GM23338 (cell line): ENCODE results near the gene RFX3.

Experiments used
- CREB1 ChIP-seq: fragments of 250-450 bp; sonication (Bioruptor Pico); IDR thresholded peaks from 2 replicates; pipeline ENCODE4 v1.5.0; 2020; ENCODE audit warnings: low read depth, mild to moderate bottlenecking, moderate library complexity
- EZH2phosphoT487 ChIP-seq: fragments of 200-600 bp; sonication (generic); IDR thresholded peaks from one replicate; pipeline ENCODE4 v1.8.1; 2018; ENCODE audit warnings: antibody characterized with exemption; ENCODE audit not compliant: unreplicated experiment
- JUNB ChIP-seq: IDR thresholded peaks from one replicate; pipeline ENCODE4 v1.6.1; 2016; ENCODE audit warnings: antibody characterized with exemption; ENCODE audit not compliant: unreplicated experiment
- NANOG ChIP-seq: IDR thresholded peaks from 2 replicates; pipeline ENCODE4 v1.6.1; 2016; ENCODE audit warnings: antibody characterized with exemption, borderline replicate concordance
- POLR2AphosphoS5 ChIP-seq: IDR thresholded peaks from 2 replicates; pipeline ENCODE4 v1.6.1; 2016; ENCODE audit warnings: antibody characterized with exemption, low read depth
- TF ChIP-seq, protein P1 (sequence below), 2 experiments: fragments of 200-600 bp in 1 of 2; sonication (generic) in 1 of 2; conservative IDR thresholded peaks; 2 replicates each; pipeline versions ENCODE4 v1.5.1 to v1.6.1; 2016 to 2017; ENCODE audit warnings: antibody characterized with exemption in 2 of 2, low read depth in 2 of 2, mild to moderate bottlenecking in 2 of 2, moderate library complexity in 1 of 2
- TF ChIP-seq, protein P2 (sequence below): IDR thresholded peaks from one replicate; pipeline ENCODE4 v1.6.1; 2018; ENCODE audit warnings: antibody characterized with exemption; ENCODE audit not compliant: unreplicated experiment

GRCh38 chr9:3370715-3371114 lies 155.1 kb downstream of the RFX3 start:
- no peak for TF ChIP-seq EZH2phosphoT487
- TF ChIP-seq, protein P1, sequence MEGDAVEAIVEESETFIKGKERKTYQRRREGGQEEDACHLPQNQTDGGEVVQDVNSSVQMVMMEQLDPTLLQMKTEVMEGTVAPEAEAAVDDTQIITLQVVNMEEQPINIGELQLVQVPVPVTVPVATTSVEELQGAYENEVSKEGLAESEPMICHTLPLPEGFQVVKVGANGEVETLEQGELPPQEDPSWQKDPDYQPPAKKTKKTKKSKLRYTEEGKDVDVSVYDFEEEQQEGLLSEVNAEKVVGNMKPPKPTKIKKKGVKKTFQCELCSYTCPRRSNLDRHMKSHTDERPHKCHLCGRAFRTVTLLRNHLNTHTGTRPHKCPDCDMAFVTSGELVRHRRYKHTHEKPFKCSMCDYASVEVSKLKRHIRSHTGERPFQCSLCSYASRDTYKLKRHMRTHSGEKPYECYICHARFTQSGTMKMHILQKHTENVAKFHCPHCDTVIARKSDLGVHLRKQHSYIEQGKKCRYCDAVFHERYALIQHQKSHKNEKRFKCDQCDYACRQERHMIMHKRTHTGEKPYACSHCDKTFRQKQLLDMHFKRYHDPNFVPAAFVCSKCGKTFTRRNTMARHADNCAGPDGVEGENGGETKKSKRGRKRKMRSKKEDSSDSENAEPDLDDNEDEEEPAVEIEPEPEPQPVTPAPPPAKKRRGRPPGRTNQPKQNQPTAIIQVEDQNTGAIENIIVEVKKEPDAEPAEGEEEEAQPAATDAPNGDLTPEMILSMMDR (conservative IDR thresholded peaks at IDR 0.05; ENCODE audit: low read depth in 2 of 2), result no peak
- TF ChIP-seq POLR2AphosphoS5, result no peak
- TF ChIP-seq NANOG, result no peak
- no peak for TF ChIP-seq JUNB
- TF ChIP-seq CREB1 (CRISPR knock-in tag), result no peak
- TF ChIP-seq, protein P2, sequence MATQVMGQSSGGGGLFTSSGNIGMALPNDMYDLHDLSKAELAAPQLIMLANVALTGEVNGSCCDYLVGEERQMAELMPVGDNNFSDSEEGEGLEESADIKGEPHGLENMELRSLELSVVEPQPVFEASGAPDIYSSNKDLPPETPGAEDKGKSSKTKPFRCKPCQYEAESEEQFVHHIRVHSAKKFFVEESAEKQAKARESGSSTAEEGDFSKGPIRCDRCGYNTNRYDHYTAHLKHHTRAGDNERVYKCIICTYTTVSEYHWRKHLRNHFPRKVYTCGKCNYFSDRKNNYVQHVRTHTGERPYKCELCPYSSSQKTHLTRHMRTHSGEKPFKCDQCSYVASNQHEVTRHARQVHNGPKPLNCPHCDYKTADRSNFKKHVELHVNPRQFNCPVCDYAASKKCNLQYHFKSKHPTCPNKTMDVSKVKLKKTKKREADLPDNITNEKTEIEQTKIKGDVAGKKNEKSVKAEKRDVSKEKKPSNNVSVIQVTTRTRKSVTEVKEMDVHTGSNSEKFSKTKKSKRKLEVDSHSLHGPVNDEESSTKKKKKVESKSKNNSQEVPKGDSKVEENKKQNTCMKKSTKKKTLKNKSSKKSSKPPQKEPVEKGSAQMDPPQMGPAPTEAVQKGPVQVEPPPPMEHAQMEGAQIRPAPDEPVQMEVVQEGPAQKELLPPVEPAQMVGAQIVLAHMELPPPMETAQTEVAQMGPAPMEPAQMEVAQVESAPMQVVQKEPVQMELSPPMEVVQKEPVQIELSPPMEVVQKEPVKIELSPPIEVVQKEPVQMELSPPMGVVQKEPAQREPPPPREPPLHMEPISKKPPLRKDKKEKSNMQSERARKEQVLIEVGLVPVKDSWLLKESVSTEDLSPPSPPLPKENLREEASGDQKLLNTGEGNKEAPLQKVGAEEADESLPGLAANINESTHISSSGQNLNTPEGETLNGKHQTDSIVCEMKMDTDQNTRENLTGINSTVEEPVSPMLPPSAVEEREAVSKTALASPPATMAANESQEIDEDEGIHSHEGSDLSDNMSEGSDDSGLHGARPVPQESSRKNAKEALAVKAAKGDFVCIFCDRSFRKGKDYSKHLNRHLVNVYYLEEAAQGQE, result no peak
